ENCODE measurements around the gene COPS6. TPM values are rescaled to one million over a fixed set of nuclear protein-coding genes. Genes with fewer than 3 reads are reported as not detected.

Gene COPS6
- total RNA-seq, 2 experiments from 2014 or later, result 79.0 to 83.9 TPM

DNA sequence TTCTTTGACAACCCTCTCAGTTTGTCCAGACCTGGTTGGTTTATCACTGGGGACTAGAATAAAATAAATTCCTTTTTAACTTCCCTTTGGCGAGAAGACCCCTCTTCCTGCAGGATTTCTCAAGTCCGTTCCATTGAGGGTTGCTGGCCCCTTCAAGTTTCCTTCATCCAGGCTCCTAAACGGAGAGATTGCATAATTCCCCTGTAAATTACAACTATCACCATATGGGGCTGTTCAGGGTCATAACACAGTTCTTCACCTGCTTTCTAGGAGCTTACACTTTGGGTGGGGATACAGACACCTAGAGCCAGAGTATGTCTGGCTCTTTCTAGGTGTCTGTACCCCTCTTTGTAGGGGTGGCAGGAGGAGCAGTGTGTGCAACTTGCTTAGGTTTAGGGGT, 3.3 kb upstream of the COPS6 start:
- peaks cover 26% of the 10 kb centered on the region for H3K36me3 Mint-ChIP-seq (ENCODE audit: low read depth)
- DNase-seq (no peak), ATAC-seq (ENCODE audit: poor library complexity) (no peak)
- H3K9me3 ChIP-seq (ENCODE audit: control insufficient read depth in 1 of 2, insufficient read depth in 1 of 2, low read length in 2 of 2), result no peaks in the 10 kb centered on the region
- POLR2A ChIA-PET, result interaction anchor here (0.6 kb wide), 1 partner anchor 72 kb away, joined by 4 read pairs; no protein-coding TSS in a partner anchor
- H3K27me3 Mint-ChIP-seq, result no peaks in the 10 kb centered on the region
- H3K27ac ChIP-seq (ENCODE audit: low read depth in 1 of 2, low read length in 2 of 2), result no peak overlapping the region
- peaks cover 3% of the 10 kb centered on the region for H3K36me3 ChIP-seq (ENCODE audit: insufficient read depth, low read length)
- TF ChIP-seq, protein P1, sequence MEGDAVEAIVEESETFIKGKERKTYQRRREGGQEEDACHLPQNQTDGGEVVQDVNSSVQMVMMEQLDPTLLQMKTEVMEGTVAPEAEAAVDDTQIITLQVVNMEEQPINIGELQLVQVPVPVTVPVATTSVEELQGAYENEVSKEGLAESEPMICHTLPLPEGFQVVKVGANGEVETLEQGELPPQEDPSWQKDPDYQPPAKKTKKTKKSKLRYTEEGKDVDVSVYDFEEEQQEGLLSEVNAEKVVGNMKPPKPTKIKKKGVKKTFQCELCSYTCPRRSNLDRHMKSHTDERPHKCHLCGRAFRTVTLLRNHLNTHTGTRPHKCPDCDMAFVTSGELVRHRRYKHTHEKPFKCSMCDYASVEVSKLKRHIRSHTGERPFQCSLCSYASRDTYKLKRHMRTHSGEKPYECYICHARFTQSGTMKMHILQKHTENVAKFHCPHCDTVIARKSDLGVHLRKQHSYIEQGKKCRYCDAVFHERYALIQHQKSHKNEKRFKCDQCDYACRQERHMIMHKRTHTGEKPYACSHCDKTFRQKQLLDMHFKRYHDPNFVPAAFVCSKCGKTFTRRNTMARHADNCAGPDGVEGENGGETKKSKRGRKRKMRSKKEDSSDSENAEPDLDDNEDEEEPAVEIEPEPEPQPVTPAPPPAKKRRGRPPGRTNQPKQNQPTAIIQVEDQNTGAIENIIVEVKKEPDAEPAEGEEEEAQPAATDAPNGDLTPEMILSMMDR (IDR thresholded peaks at IDR 0.05), result no peak
- H3K27me3 ChIP-seq (ENCODE audit: control insufficient read depth in 1 of 2, insufficient read depth in 2 of 2, low read length in 2 of 2), result no peaks in the 10 kb centered on the region
- H3K4me3 Mint-ChIP-seq, result peak overlapping the region; percentile 25
- peaks cover 42% of the 10 kb centered on the region for H3K4me1 ChIP-seq (ENCODE audit: insufficient read depth, low read length)
- intact Hi-C loops (cut with DNase I, micrococcal nuclease), result loop anchor here in 1 of 2 experiments (10.0 kb wide), 2 partner anchors 171 to 941 kb away; partner anchors contain the start of genes SMURF1 and TRIM4
- H3K4me1 Mint-ChIP-seq (ENCODE audit: low read depth), result peaks cover 42% of the 10 kb centered on the region
- H3K9me3 Mint-ChIP-seq, result no peaks in the 10 kb centered on the region
- CTCF ChIA-PET, result no interaction called here
- peak overlapping the region; percentile 47 for H3K27ac Mint-ChIP-seq
- no peak overlapping the region for H3K4me3 ChIP-seq (ENCODE audit: low read length)

DNA sequence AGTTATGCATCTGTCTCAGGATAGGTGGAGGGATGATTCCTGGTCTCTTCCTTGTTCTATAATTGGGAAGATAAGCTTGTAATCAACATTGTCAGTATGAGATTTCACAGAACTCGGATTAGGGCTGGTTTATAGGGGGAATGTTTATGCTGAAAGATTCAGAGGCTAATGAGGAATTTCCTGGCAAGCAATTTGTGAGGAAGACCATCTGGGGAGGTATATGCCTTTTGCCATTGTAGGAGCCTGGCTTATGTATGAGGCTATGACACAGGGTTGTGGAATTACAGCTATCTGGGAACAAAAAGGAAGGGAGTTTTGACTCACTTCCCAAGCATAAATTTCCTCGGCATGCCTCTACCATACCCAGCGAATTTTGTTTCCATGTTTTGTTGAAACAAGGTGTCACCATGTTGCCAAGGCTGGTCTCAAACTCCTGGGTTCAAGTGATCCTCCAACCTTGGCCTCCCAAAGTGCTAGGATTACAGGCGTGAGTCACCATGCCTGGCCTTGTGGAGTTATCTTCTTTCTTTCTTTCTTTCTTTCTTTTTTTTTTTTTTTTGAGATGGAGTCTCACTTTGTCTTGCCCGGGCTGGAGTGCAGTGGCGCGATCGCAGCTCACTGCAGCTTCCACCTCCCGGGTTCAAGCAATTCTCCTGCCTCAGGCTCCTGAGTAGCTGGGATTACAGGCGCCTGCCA, 1.6 kb upstream of the COPS6 start:
- H3K4me3 ChIP-seq (ENCODE audit: low read length), result no peak overlapping the region
- Mint-ChIP-seq H3K27ac (peak overlapping the region; percentile 91), H3K9me3 (no peaks in the 10 kb centered on the region), H3K4me3 (peak overlapping the region; percentile 90), H3K27me3 (no peaks in the 10 kb centered on the region), H3K36me3 (ENCODE audit: low read depth) (peaks cover 29% of the 10 kb centered on the region), H3K4me1 (ENCODE audit: low read depth) (peaks cover 32% of the 10 kb centered on the region)
- no peaks in the 10 kb centered on the region for H3K9me3 ChIP-seq (ENCODE audit: control insufficient read depth in 1 of 2, insufficient read depth in 1 of 2, low read length in 2 of 2)
- no peak overlapping the region for H3K27ac ChIP-seq (ENCODE audit: low read depth in 1 of 2, low read length in 2 of 2)
- POLR2A ChIA-PET, result interaction anchor here (1.5 to 3.7 kb wide), 3 partner anchors 14 to 168 kb away, joined by 7 to 46 read pairs (median 9); partner anchors contain the start of genes AP4M1, CNPY4, MCM7 and TAF6
- H3K36me3 ChIP-seq (ENCODE audit: insufficient read depth, low read length), result peaks cover 20% of the 10 kb centered on the region
- no peaks in the 10 kb centered on the region for H3K27me3 ChIP-seq (ENCODE audit: control insufficient read depth in 1 of 2, insufficient read depth in 2 of 2, low read length in 2 of 2)
- intact Hi-C loops (cut with DNase I, micrococcal nuclease), result loop anchor here in 1 of 2 experiments (10.0 kb wide), 2 partner anchors 172 to 942 kb away; partner anchors contain the start of genes SMURF1 and TRIM4
- CTCF ChIA-PET, result interaction anchor here (1.1 to 1.4 kb wide), 2 partner anchors 44 to 46 kb away, joined by 3 to 4 read pairs; no protein-coding TSS in a partner anchor
- TF ChIP-seq, protein P1 (IDR thresholded peaks at IDR 0.05), result no peak
- ATAC-seq (ENCODE audit: poor library complexity), result no peak
- H3K4me1 ChIP-seq (ENCODE audit: insufficient read depth, low read length), result peaks cover 30% of the 10 kb centered on the region
- no peak for DNase-seq

DNA sequence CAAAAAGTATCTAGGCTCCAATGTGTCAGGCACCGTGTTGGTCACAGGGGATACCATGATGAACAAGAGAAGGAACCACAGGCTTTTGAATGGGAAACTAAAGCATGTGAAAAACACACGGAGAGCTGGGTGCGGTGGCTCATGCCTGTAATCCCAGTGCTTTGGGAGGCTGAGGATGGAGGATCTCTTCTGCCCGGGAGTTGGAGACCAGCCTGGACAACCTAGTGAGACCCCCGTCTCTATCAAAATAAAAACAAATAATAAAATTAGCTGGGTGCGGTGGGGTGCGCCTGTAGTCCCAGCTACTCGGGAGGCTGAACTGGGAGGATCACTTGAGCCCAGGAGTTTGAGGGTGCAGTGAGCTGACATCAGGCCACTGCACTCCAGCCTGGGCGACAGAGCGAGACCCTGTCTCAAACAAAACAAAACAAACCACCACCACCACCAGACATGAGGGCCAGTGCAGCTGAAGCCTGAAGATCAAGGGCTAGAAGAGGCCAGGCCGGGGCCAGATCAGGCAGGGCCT, 611 bp upstream of the COPS6 start:
- Histone ChIP-seq H3K36me3 (ENCODE audit: insufficient read depth, low read length) (peaks cover 29% of the 10 kb centered on the region), H3K9me3 (ENCODE audit: control insufficient read depth in 1 of 2, insufficient read depth in 1 of 2, low read length in 2 of 2) (no peaks in the 10 kb centered on the region), H3K4me1 (ENCODE audit: insufficient read depth, low read length) (peaks cover 22% of the 10 kb centered on the region), H3K4me3 (ENCODE audit: low read length) (peak overlapping the region; percentile 92), H3K27ac (ENCODE audit: low read depth in 1 of 2, low read length in 2 of 2) (peak overlapping the region; percentile 80 to 86), H3K27me3 (ENCODE audit: control insufficient read depth in 1 of 2, insufficient read depth in 2 of 2, low read length in 2 of 2) (no peaks in the 10 kb centered on the region)
- Mint-ChIP-seq H3K4me3 (peak overlapping the region; percentile 90), H3K9me3 (no peaks in the 10 kb centered on the region), H3K36me3 (ENCODE audit: low read depth) (peaks cover 38% of the 10 kb centered on the region), H3K27me3 (no peaks in the 10 kb centered on the region), H3K27ac (peak overlapping the region; percentile 91), H3K4me1 (ENCODE audit: low read depth) (peaks cover 25% of the 10 kb centered on the region)
- no peak for ATAC-seq (ENCODE audit: poor library complexity)
- TF ChIP-seq, protein P1 (IDR thresholded peaks at IDR 0.05), result no peak
- POLR2A ChIA-PET, result interaction anchor here (1.0 to 3.7 kb wide), 5 partner anchors 13 to 588 kb away, joined by 3 to 46 read pairs (median 8); partner anchors contain the start of genes AP4M1, CNPY4, MBLAC1 and MCM7
- DNase-seq, result no peak
- CTCF ChIA-PET, result interaction anchor here (1.4 kb wide), 1 partner anchor 43 kb away, joined by 4 read pairs; no protein-coding TSS in a partner anchor
- intact Hi-C loops (cut with DNase I, micrococcal nuclease), result loop anchor here in 1 of 2 experiments (10.0 kb wide), 2 partner anchors 173 to 943 kb away; partner anchors contain the start of genes SMURF1 and TRIM4

Measured in CD4-positive, alpha-beta T cell (primary cell).